Measurements from ENCODE around the gene FAM124A.
"Not testable (repeated sequence)": the region's sequence is repeated elsewhere in the genome, so short reads cannot be mapped to it uniquely, and the experiment has no call there.

Gene FAM124A

GRCh38 chr13:51284339-51284738 is 62.1 kb downstream of the FAM124A start:
- no peak overlapping the region for H3K27ac ChIP-seq (ENCODE audit: low read length, poor library complexity, severe bottlenecking)
- no peak overlapping the region for H2BK12ac ChIP-seq (ENCODE audit: low read length in 2 of 2)
- 88% methylated on average over 2 of the region's 3 CpGs for WGBS
- no peak overlapping the region for H2BK120ac ChIP-seq (ENCODE audit: low read depth, low read length)
- H3K4me2 ChIP-seq (ENCODE audit: low read length, poor library complexity, severe bottlenecking), result no peak overlapping the region
- no peak overlapping the region for H3K9ac ChIP-seq (ENCODE audit: low read length)
- no peak for DNase-seq
- no peak overlapping the region for H3K4ac ChIP-seq (ENCODE audit: low read depth in 1 of 2, low read length in 2 of 2)
- no peak overlapping the region for H3K18ac ChIP-seq (ENCODE audit: low read depth in 1 of 2, low read length in 2 of 2)
- no peaks in the 10 kb centered on the region for H3K4me1 ChIP-seq (ENCODE audit: control insufficient read depth, insufficient read depth, low read depth, low read length)
- H3K9me3 ChIP-seq (ENCODE audit: control insufficient read depth, low read length), result no peaks in the 10 kb centered on the region
- H3K36me3 ChIP-seq (ENCODE audit: control insufficient read depth in 1 of 2, insufficient read depth in 2 of 2, low read depth in 1 of 2, low read length in 2 of 2), result peaks cover 3 to 7% of the 10 kb centered on the region in 2 experiments
- no peak overlapping the region for H4K91ac ChIP-seq (ENCODE audit: low read length)
- H3K79me1 ChIP-seq (replicated peaks; ENCODE audit: low read length, poor library complexity, severe bottlenecking), result no peaks in the 10 kb centered on the region
- no peak overlapping the region for H2BK15ac ChIP-seq (ENCODE audit: low read depth, poor library complexity, severe bottlenecking)
- no peak overlapping the region for H2AFZ ChIP-seq (ENCODE audit: low read depth, low read length)
- H3K27me3 ChIP-seq (ENCODE audit: control insufficient read depth in 1 of 2, insufficient read depth in 1 of 2, low read length in 2 of 2), result peaks cover 2 to 3% of the 10 kb centered on the region in 2 experiments
- no peak overlapping the region for H2BK5ac ChIP-seq (ENCODE audit: low read depth, low read length, poor library complexity, severe bottlenecking)
- H3K4me3 ChIP-seq (ENCODE audit: insufficient read depth in 1 of 2, low read depth in 1 of 2, low read length in 2 of 2), result no peak overlapping the region
- no peak overlapping the region for H4K8ac ChIP-seq (ENCODE audit: low read length)
- no peak overlapping the region for H2AK5ac ChIP-seq (ENCODE audit: low read length, severe bottlenecking)
- no peak overlapping the region for H3K23ac ChIP-seq (ENCODE audit: low read length in 2 of 2)
- H3K14ac ChIP-seq (ENCODE audit: low read length in 2 of 2), result no peak overlapping the region

GRCh38 chr13:51286135-51287002 is 64.2 kb downstream of the FAM124A start:
- no peak overlapping the region for H2BK15ac ChIP-seq (ENCODE audit: low read depth, poor library complexity, severe bottlenecking)
- H3K9me3 ChIP-seq (ENCODE audit: control insufficient read depth, low read length), result no peaks in the 10 kb centered on the region
- DNase-seq, result peak; percentile 61
- peaks cover 0 to 3% of the 10 kb centered on the region in 2 experiments for H3K27me3 ChIP-seq (ENCODE audit: control insufficient read depth in 1 of 2, insufficient read depth in 1 of 2, low read length in 2 of 2)
- no peak overlapping the region for H4K91ac ChIP-seq (ENCODE audit: low read length)
- no peak overlapping the region for H2AK5ac ChIP-seq (ENCODE audit: low read length, severe bottlenecking)
- no peak overlapping the region for H3K18ac ChIP-seq (ENCODE audit: low read depth in 1 of 2, low read length in 2 of 2)
- no peak overlapping the region for H4K8ac ChIP-seq (ENCODE audit: low read length)
- no peak overlapping the region for H2BK120ac ChIP-seq (ENCODE audit: low read depth, low read length)
- no peaks in the 10 kb centered on the region for H3K4me1 ChIP-seq (ENCODE audit: control insufficient read depth, insufficient read depth, low read depth, low read length)
- no peaks in the 10 kb centered on the region for H3K79me1 ChIP-seq (replicated peaks; ENCODE audit: low read length, poor library complexity, severe bottlenecking)
- no peak overlapping the region for H3K14ac ChIP-seq (ENCODE audit: low read length in 2 of 2)
- H3K4me2 ChIP-seq (ENCODE audit: low read length, poor library complexity, severe bottlenecking), result no peak overlapping the region
- no peaks in the 10 kb centered on the region for H3K36me3 ChIP-seq (ENCODE audit: control insufficient read depth in 1 of 2, insufficient read depth in 2 of 2, low read depth in 1 of 2, low read length in 2 of 2)
- H2BK5ac ChIP-seq (ENCODE audit: low read depth, low read length, poor library complexity, severe bottlenecking), result no peak overlapping the region
- 55% methylated on average over 11 of the region's 13 CpGs for WGBS
- H3K9ac ChIP-seq (ENCODE audit: low read length), result peak overlapping the region; percentile 26
- no peak overlapping the region for H3K4me3 ChIP-seq (ENCODE audit: insufficient read depth in 1 of 2, low read depth in 1 of 2, low read length in 2 of 2)
- H2BK12ac ChIP-seq (ENCODE audit: low read length in 2 of 2), result no peak overlapping the region
- no peak overlapping the region for H3K4ac ChIP-seq (ENCODE audit: low read depth in 1 of 2, low read length in 2 of 2)
- H2AFZ ChIP-seq (ENCODE audit: low read depth, low read length), result no peak overlapping the region
- H3K23ac ChIP-seq (ENCODE audit: low read length in 2 of 2), result no peak overlapping the region
- H3K27ac ChIP-seq (ENCODE audit: low read length, poor library complexity, severe bottlenecking), result no peak overlapping the region

GRCh38 chr13:51287758-51288157 is 65.6 kb downstream of the FAM124A start:
- no peak overlapping the region for H4K8ac ChIP-seq (ENCODE audit: low read length)
- H3K79me1 ChIP-seq (replicated peaks; ENCODE audit: low read length, poor library complexity, severe bottlenecking), result no peaks in the 10 kb centered on the region
- H3K14ac ChIP-seq (ENCODE audit: low read length in 2 of 2), result no peak overlapping the region
- H3K18ac ChIP-seq (ENCODE audit: low read depth in 1 of 2, low read length in 2 of 2), result no peak overlapping the region
- H2BK5ac ChIP-seq (ENCODE audit: low read depth, low read length, poor library complexity, severe bottlenecking), result no peak overlapping the region
- no peak overlapping the region for H2AFZ ChIP-seq (ENCODE audit: low read depth, low read length)
- H3K4me2 ChIP-seq (ENCODE audit: low read length, poor library complexity, severe bottlenecking), result no peak overlapping the region
- no peak overlapping the region for H3K27ac ChIP-seq (ENCODE audit: low read length, poor library complexity, severe bottlenecking)
- WGBS, result 84% methylated on average over 4 of the region's 4 CpGs
- no peak overlapping the region for H2BK12ac ChIP-seq (ENCODE audit: low read length in 2 of 2)
- DNase-seq, result no peak
- no peak overlapping the region for H2AK5ac ChIP-seq (ENCODE audit: low read length, severe bottlenecking)
- H3K23ac ChIP-seq (ENCODE audit: low read length in 2 of 2), result no peak overlapping the region
- H3K4me1 ChIP-seq (ENCODE audit: control insufficient read depth, insufficient read depth, low read depth, low read length), result no peaks in the 10 kb centered on the region
- no peak overlapping the region for H4K91ac ChIP-seq (ENCODE audit: low read length)
- no peak overlapping the region for H3K9ac ChIP-seq (ENCODE audit: low read length)
- no peak overlapping the region for H2BK15ac ChIP-seq (ENCODE audit: low read depth, poor library complexity, severe bottlenecking)
- no peak overlapping the region for H3K4ac ChIP-seq (ENCODE audit: low read depth in 1 of 2, low read length in 2 of 2)
- H3K27me3 ChIP-seq (ENCODE audit: control insufficient read depth in 1 of 2, insufficient read depth in 1 of 2, low read length in 2 of 2), result peaks cover 0 to 3% of the 10 kb centered on the region in 2 experiments
- no peaks in the 10 kb centered on the region for H3K9me3 ChIP-seq (ENCODE audit: control insufficient read depth, low read length)
- no peak overlapping the region for H3K4me3 ChIP-seq (ENCODE audit: insufficient read depth in 1 of 2, low read depth in 1 of 2, low read length in 2 of 2)
- H3K36me3 ChIP-seq (ENCODE audit: control insufficient read depth in 1 of 2, insufficient read depth in 2 of 2, low read depth in 1 of 2, low read length in 2 of 2), result no peaks in the 10 kb centered on the region
- no peak overlapping the region for H2BK120ac ChIP-seq (ENCODE audit: low read depth, low read length)

- H2AFZ ChIP-seq (ENCODE audit: low read depth, low read length); H3K4ac ChIP-seq (ENCODE audit: low read depth in 1 of 2, low read length in 2 of 2); H3K9me3 ChIP-seq (ENCODE audit: control insufficient read depth, low read length); H2AK5ac ChIP-seq (ENCODE audit: low read length, severe bottlenecking); H3K36me3 ChIP-seq (ENCODE audit: control insufficient read depth in 1 of 2, insufficient read depth in 2 of 2, low read depth in 1 of 2, low read length in 2 of 2); H4K91ac ChIP-seq (ENCODE audit: low read length); H3K14ac ChIP-seq (ENCODE audit: low read length in 2 of 2); DNase-seq; H3K27me3 ChIP-seq (ENCODE audit: control insufficient read depth in 1 of 2, insufficient read depth in 1 of 2, low read length in 2 of 2); H4K8ac ChIP-seq (ENCODE audit: low read length); H2BK5ac ChIP-seq (ENCODE audit: low read depth, low read length, poor library complexity, severe bottlenecking); H3K4me1 ChIP-seq (ENCODE audit: control insufficient read depth, insufficient read depth, low read depth, low read length); H3K79me1 ChIP-seq (replicated peaks; ENCODE audit: low read length, poor library complexity, severe bottlenecking); H3K4me2 ChIP-seq (ENCODE audit: low read length, poor library complexity, severe bottlenecking); H3K9ac ChIP-seq (ENCODE audit: low read length); H2BK12ac ChIP-seq (ENCODE audit: low read length in 2 of 2); H3K27ac ChIP-seq (ENCODE audit: low read length, poor library complexity, severe bottlenecking); H3K18ac ChIP-seq (ENCODE audit: low read depth in 1 of 2, low read length in 2 of 2); H3K4me3 ChIP-seq (ENCODE audit: insufficient read depth in 1 of 2, low read depth in 1 of 2, low read length in 2 of 2); H2BK15ac ChIP-seq (ENCODE audit: low read depth, poor library complexity, severe bottlenecking); H2BK120ac ChIP-seq (ENCODE audit: low read depth, low read length): not testable (repeated sequence)
- peak overlapping the region in 1 of 2 experiments; percentile 9 for H3K23ac ChIP-seq (ENCODE audit: low read length in 2 of 2)
- WGBS, result 67% methylated on average over 1 of the region's 1 CpG
These were observed 66.1 kb downstream of the FAM124A start for GRCh38 chr13:51288254-51288653.
